A549 treated with RU486 at 1 μM for 4 hours (cell line): ENCODE data around the gene PLPP1. TPM values are rescaled to one million over a fixed set of nuclear protein-coding genes. Genes with fewer than 3 reads are reported as not detected.

ENCODE experiments used
- total RNA-seq: library from RNA; stranded (reverse); fragments of 200-300 nt; extraction: Qiagen RNA extraction; gene quantifications from 5 replicates; pipeline ENCODE4 v1.2.3, GENCODE V29; 2022; ENCODE audit warnings: low read depth

Gene PLPP1
- 26.5 to 39.0 TPM (median 35.3 TPM) in 5 replicates for total RNA-seq

DNA sequence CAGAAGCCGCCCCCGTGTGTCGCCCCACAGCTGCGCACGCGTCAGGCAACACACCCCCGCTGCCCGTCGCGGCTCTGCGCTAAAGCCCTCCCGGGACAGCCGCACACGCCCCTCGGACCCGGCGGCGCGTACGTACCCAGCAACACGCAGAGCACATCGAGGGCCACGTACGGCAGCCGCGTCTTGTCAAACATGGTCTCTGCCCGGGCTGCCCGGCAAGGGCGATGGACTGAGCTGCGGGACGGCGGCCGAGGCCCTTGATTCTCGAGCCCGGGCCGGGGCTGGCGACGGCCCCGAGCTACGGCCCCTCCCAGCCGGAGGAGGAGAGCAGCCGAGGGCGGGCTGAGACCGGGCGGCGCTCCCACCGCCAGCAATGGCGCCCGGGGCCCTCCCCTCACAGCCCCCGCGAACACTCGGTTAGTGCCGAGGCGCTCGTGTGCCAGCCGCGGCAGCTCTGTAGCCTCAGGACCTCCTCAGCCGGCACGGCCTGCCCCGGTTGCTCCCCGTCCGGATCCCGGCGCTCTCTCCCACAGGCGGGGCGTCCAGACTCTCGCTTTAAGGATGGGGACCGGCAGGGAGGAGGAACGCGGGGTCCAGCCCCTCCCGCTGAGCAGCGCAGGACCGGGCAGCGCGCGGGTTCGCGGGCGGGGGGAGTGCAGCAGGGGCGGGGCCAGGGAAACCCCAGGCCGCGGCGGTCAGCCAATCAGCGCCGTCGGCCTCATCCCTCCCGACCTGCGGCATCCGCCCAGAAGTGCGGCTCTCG is at the start of gene PLPP1:
Gene PLPP1 (minus strand): TSS at position 529 of the 763 bp plus-strand sequence. CDS start 335 bp downstream, at position 194.

Other genes with a start within 250 kb of the PLPP1 start
- gene DHX29, start 227.3 kb downstream of the PLPP1 start, total RNA-seq = 14.6 to 25.6 TPM (median 24.2 TPM) in 5 replicates
- 23.5 to 58.9 TPM (median 35.8 TPM) in 5 replicates for gene MTREX, start 227.0 kb downstream of the PLPP1 start, total RNA-seq
- 20.3 to 33.2 TPM (median 25.8 TPM) in 5 replicates for gene SLC38A9, start 177.4 kb upstream of the PLPP1 start, total RNA-seq
- gene DDX4, start 203.1 kb upstream of the PLPP1 start, total RNA-seq = not detected in 5 replicates